Measurements from ENCODE around the gene WNT9A. TPM values are rescaled to one million over a fixed set of nuclear protein-coding genes. Genes with fewer than 3 reads are reported as not detected.

WNT9A gene
- total RNA-seq, 3 donors from 2014 or later = 0.05 to 0.08 (median 0.05) TPM

GRCh38 chr1:227926216-227926791, 21.4 kb downstream of the WNT9A start:
- no peaks in the 10 kb centered on the region for H3K9me3 Mint-ChIP-seq
- peaks cover 4% of the 10 kb centered on the region for H3K4me1 Mint-ChIP-seq (ENCODE audit: low read depth)
- ATAC-seq (no peak), DNase-seq (no peak)
- H3K27me3 Mint-ChIP-seq (ENCODE audit: low read depth) = no peaks in the 10 kb centered on the region
- H3K4me3 Mint-ChIP-seq = no peak overlapping the region
- H3K36me3 Mint-ChIP-seq (ENCODE audit: insufficient read depth) = no peaks in the 10 kb centered on the region

GRCh38 chr1:227925582-227926198, 22.0 kb downstream of the WNT9A start:
- DNase-seq (no peak), ATAC-seq (no peak)
- H3K9me3 Mint-ChIP-seq = no peaks in the 10 kb centered on the region
- no peaks in the 10 kb centered on the region for H3K27me3 Mint-ChIP-seq (ENCODE audit: low read depth)
- no peak overlapping the region for H3K4me3 Mint-ChIP-seq
- H3K4me1 Mint-ChIP-seq (ENCODE audit: low read depth) = no peaks in the 10 kb centered on the region
- no peaks in the 10 kb centered on the region for H3K36me3 Mint-ChIP-seq (ENCODE audit: insufficient read depth)

GRCh38 chr1:227924833-227925574, 22.7 kb downstream of the WNT9A start:
- Mint-ChIP-seq H3K4me3 (no peak overlapping the region), H3K27me3 (ENCODE audit: low read depth) (no peaks in the 10 kb centered on the region), H3K4me1 (ENCODE audit: low read depth) (no peaks in the 10 kb centered on the region), H3K9me3 (no peaks in the 10 kb centered on the region), H3K36me3 (ENCODE audit: insufficient read depth) (no peaks in the 10 kb centered on the region)
- DNase-seq (no peak), ATAC-seq (no peak)

GRCh38 chr1:227924168-227924832, 23.4 kb downstream of the WNT9A start:
- Mint-ChIP-seq H3K4me1 (ENCODE audit: low read depth) (no peaks in the 10 kb centered on the region), H3K4me3 (no peak overlapping the region), H3K27me3 (ENCODE audit: low read depth) (no peaks in the 10 kb centered on the region), H3K36me3 (ENCODE audit: insufficient read depth) (no peaks in the 10 kb centered on the region), H3K9me3 (no peaks in the 10 kb centered on the region)
- no peak for DNase-seq
- no peak for ATAC-seq

GRCh38 chr1:227923353-227924167, 24.2 kb downstream of the WNT9A start:
- no peaks in the 10 kb centered on the region for H3K4me1 Mint-ChIP-seq (ENCODE audit: low read depth)
- H3K9me3 Mint-ChIP-seq = no peaks in the 10 kb centered on the region
- H3K27me3 Mint-ChIP-seq (ENCODE audit: low read depth) = no peaks in the 10 kb centered on the region
- DNase-seq (no peak), ATAC-seq (no peak)
- H3K4me3 Mint-ChIP-seq = no peak overlapping the region
- H3K36me3 Mint-ChIP-seq (ENCODE audit: insufficient read depth) = no peaks in the 10 kb centered on the region

- DNase-seq = no peak
- Mint-ChIP-seq H3K4me3 (no peak overlapping the region), H3K4me1 (ENCODE audit: low read depth) (no peaks in the 10 kb centered on the region), H3K27me3 (ENCODE audit: low read depth) (no peaks in the 10 kb centered on the region), H3K36me3 (ENCODE audit: insufficient read depth) (no peaks in the 10 kb centered on the region), H3K9me3 (no peaks in the 10 kb centered on the region)
- ATAC-seq = no peak
Measured at GRCh38 chr1:227922501-227923352, 25.0 kb downstream of the WNT9A start.

GRCh38 chr1:227921461-227922185, 26.1 kb downstream of the WNT9A start:
- no peaks in the 10 kb centered on the region for H3K27me3 Mint-ChIP-seq (ENCODE audit: low read depth)
- no peak for ATAC-seq
- no peaks in the 10 kb centered on the region for H3K9me3 Mint-ChIP-seq
- no peaks in the 10 kb centered on the region for H3K4me1 Mint-ChIP-seq (ENCODE audit: low read depth)
- H3K4me3 Mint-ChIP-seq = no peak overlapping the region
- no peak for DNase-seq
- no peaks in the 10 kb centered on the region for H3K36me3 Mint-ChIP-seq (ENCODE audit: insufficient read depth)

GRCh38 chr1:227920896-227921295, 26.8 kb downstream of the WNT9A start:
- DNase-seq = no peak
- no peaks in the 10 kb centered on the region for H3K36me3 Mint-ChIP-seq (ENCODE audit: insufficient read depth)
- no peaks in the 10 kb centered on the region for H3K4me1 Mint-ChIP-seq (ENCODE audit: low read depth)
- H3K27me3 Mint-ChIP-seq (ENCODE audit: low read depth) = no peaks in the 10 kb centered on the region
- H3K4me3 Mint-ChIP-seq = no peak overlapping the region
- no peaks in the 10 kb centered on the region for H3K9me3 Mint-ChIP-seq
- ATAC-seq = no peak

GRCh38 chr1:227920426-227920825, 27.3 kb downstream of the WNT9A start:
- no peak for ATAC-seq
- no peak for DNase-seq
- Mint-ChIP-seq H3K27me3 (ENCODE audit: low read depth) (no peaks in the 10 kb centered on the region), H3K36me3 (ENCODE audit: insufficient read depth) (no peaks in the 10 kb centered on the region), H3K4me1 (ENCODE audit: low read depth) (no peaks in the 10 kb centered on the region), H3K9me3 (no peaks in the 10 kb centered on the region), H3K4me3 (no peak overlapping the region)

GRCh38 chr1:227919906-227920305, 27.8 kb downstream of the WNT9A start:
- DNase-seq (no peak), ATAC-seq (no peak)
- no peaks in the 10 kb centered on the region for H3K4me1 Mint-ChIP-seq (ENCODE audit: low read depth)
- H3K4me3 Mint-ChIP-seq = no peak overlapping the region
- no peaks in the 10 kb centered on the region for H3K36me3 Mint-ChIP-seq (ENCODE audit: insufficient read depth)
- no peaks in the 10 kb centered on the region for H3K9me3 Mint-ChIP-seq
- H3K27me3 Mint-ChIP-seq (ENCODE audit: low read depth) = no peaks in the 10 kb centered on the region

- no peaks in the 10 kb centered on the region for H3K9me3 Mint-ChIP-seq
- DNase-seq (no peak), ATAC-seq (no peak)
- H3K4me1 Mint-ChIP-seq (ENCODE audit: low read depth) = no peaks in the 10 kb centered on the region
- H3K4me3 Mint-ChIP-seq = no peak overlapping the region
- no peaks in the 10 kb centered on the region for H3K27me3 Mint-ChIP-seq (ENCODE audit: low read depth)
- no peaks in the 10 kb centered on the region for H3K36me3 Mint-ChIP-seq (ENCODE audit: insufficient read depth)
Measured at GRCh38 chr1:227918736-227919135, 29.0 kb downstream of the WNT9A start.

GRCh38 chr1:227918083-227918700, 29.5 kb downstream of the WNT9A start:
- H3K9me3 Mint-ChIP-seq = no peaks in the 10 kb centered on the region
- no peaks in the 10 kb centered on the region for H3K4me1 Mint-ChIP-seq (ENCODE audit: low read depth)
- ATAC-seq = no peak
- DNase-seq = no peak
- no peaks in the 10 kb centered on the region for H3K36me3 Mint-ChIP-seq (ENCODE audit: insufficient read depth)
- H3K4me3 Mint-ChIP-seq = no peak overlapping the region
- no peaks in the 10 kb centered on the region for H3K27me3 Mint-ChIP-seq (ENCODE audit: low read depth)
